AG04449 (cell line): ENCODE data around the gene NDRG3.

Experiments used
- CTCF ChIA-PET: fragments of 350-600 bp; formaldehyde crosslinking; extraction: SDS; loops from one replicate; lab custom pipeline; 2021; ENCODE audit warnings: antibody characterized with exemption; lab: Yijun Ruan, JAX
- POLR2A ChIA-PET: fragments of 400-600, 350-600 bp; formaldehyde crosslinking; extraction: SDS; loops from one replicate; lab custom pipeline; 2020; ENCODE audit warnings: antibody characterized with exemption, inconsistent platforms; lab: Yijun Ruan, JAX
- DNase-seq: peaks from one replicate; pipeline ENCODE4 v3.0.0-alpha.2; 2010; ENCODE audit warnings: low read depth, low spot score
- H3K4me3 ChIP-seq: 2 replicates; pipeline ENCODE4 v1.5.1; 2011; ENCODE audit warnings: low read depth, mild to moderate bottlenecking, control low read depth, low read length
- TF ChIP-seq, protein P1 (sequence below): IDR thresholded peaks from one replicate; pipeline ENCODE4 v1.5.1; 2011; ENCODE audit warnings: mild to moderate bottlenecking, moderate library complexity, low read length, control low read depth, inconsistent platforms; ENCODE audit not compliant: insufficient read depth; ENCODE audit errors: missing control alignments

Gene NDRG3

DNA sequence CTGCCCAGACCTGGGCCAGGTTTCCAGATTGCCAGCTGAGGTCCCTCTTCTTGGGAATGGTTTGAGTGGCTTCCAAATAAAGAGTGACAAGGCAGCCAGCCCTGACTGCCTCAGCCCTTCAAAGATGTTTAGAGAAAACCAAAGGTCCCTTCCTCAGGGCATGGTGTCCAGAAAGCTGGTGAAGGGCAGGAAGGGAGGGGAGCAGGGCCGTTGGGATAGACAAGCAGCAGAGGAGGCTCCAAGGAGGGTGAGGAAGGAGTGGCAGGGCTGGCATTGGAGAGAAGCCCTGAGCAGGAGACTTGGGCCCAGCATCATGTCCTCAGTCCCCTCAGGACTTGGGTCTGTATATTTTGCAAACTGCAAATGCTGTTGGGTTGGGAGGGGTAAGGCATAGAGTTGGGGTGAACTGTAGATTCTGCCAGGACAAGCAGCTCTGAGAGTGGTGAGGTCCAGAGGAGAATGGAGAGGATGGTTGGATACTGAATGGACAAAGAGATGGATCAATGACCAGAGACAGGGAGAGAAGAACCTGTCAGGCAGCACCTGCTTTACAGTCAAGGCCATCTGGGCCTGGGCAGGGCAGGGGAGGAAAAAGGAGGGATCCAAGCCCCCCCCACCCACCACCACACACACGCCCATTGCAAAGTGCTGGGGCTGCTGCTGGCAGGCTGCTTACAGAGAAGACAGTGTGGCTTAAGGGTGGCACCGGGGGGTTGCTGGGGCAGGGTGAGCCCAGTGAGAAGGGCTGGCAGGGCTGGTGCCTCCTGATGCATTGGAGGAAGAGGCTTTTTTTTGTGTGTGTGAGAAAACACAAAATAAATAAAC, 33.2 kb upstream of the NDRG3 start:
- ChIA-PET CTCF (interaction anchor here (1.6 kb wide), 1 partner anchor 108 kb away, joined by 3 read pairs; no protein-coding TSS in a partner anchor), POLR2A (no interaction called here)
- H3K4me3 ChIP-seq, result no peak overlapping the region
- TF ChIP-seq, protein P1, sequence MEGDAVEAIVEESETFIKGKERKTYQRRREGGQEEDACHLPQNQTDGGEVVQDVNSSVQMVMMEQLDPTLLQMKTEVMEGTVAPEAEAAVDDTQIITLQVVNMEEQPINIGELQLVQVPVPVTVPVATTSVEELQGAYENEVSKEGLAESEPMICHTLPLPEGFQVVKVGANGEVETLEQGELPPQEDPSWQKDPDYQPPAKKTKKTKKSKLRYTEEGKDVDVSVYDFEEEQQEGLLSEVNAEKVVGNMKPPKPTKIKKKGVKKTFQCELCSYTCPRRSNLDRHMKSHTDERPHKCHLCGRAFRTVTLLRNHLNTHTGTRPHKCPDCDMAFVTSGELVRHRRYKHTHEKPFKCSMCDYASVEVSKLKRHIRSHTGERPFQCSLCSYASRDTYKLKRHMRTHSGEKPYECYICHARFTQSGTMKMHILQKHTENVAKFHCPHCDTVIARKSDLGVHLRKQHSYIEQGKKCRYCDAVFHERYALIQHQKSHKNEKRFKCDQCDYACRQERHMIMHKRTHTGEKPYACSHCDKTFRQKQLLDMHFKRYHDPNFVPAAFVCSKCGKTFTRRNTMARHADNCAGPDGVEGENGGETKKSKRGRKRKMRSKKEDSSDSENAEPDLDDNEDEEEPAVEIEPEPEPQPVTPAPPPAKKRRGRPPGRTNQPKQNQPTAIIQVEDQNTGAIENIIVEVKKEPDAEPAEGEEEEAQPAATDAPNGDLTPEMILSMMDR, result no peak
- no peak for DNase-seq

DNA sequence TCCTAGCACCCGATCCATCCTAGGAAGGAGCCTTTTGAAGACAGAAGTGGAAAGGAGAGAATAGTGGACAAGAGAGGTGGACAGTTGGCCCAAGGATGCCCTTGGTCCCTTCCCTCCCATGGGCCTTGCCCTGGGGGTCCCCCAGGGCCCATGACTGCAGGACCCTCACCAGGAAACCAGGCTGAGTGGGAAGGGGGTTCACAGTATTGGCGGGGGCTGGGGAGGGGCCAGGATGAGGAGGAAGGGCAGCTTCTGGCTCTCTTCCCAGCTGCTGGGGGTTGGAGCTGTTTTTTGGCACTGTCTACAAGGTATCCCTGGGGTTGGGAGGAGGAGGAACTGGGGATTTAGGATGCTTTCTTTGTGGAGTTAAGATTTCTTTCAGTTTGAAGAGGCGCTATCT, 31.7 kb upstream of the NDRG3 start:
- TF ChIP-seq, protein P1, result no peak
- POLR2A ChIA-PET, result no interaction called here
- CTCF ChIA-PET, result interaction anchor here (1.6 kb wide), 1 partner anchor 31 kb away, joined by 5 read pairs; no protein-coding TSS in a partner anchor

DNA sequence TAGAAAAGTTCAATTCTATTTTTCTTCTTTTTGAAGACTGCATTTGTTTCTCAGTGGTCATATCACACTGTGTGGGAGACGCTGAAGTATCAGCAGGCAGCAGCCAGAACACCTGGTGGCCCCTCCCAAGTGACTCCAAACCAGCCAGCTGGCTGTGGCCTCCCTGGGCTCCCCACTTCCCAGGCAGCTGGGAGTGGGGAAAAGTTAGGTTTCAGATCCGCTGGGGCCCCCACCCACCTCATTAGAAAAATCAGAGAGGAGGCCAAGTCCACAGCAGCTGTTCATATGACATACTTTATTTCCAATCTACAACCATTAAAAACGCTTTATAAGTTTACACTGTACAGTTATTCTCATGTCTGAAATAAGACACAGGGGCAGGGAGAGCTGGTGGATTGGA, 31.3 kb upstream of the NDRG3 start:
- no peak for DNase-seq
- POLR2A ChIA-PET, result no interaction called here
- CTCF ChIA-PET, result interaction anchor here (1.6 kb wide), 1 partner anchor 31 kb away, joined by 5 read pairs; no protein-coding TSS in a partner anchor
- TF ChIP-seq, protein P1, result no peak
- H3K4me3 ChIP-seq, result no peak overlapping the region

More for the DNA sequence above, 31.7 kb upstream of the NDRG3 start:
- DNase-seq, result no peak
- no peak overlapping the region for H3K4me3 ChIP-seq

DNA sequence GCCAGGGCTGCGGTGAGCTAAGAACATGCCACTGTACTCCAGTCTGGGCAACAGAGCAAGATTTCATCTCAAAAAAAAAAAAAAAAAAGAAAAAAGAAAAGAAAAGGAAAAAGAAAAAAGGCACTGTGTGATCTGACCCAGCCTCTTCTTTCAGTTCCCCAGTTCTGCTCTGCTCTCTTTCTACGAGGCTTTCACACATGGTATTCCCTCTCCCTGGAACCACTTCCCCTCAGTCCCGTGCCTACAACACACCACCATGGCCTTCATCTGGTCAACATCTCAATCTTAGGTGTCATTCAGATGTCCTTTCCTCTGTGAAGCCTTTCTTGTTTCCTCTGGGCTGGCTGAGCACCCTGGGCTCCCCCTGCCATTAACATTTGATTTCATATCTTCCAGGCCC, 29.9 kb upstream of the NDRG3 start:
- no peak for DNase-seq
- POLR2A ChIA-PET, result no interaction called here
- no peak overlapping the region for H3K4me3 ChIP-seq
- CTCF ChIA-PET, result interaction anchor here (0.7 to 2.9 kb wide), 3 partner anchors 8 to 21 kb away, joined by 3 to 23 read pairs (median 4); no protein-coding TSS in a partner anchor
- TF ChIP-seq, protein P1, result no peak

DNA sequence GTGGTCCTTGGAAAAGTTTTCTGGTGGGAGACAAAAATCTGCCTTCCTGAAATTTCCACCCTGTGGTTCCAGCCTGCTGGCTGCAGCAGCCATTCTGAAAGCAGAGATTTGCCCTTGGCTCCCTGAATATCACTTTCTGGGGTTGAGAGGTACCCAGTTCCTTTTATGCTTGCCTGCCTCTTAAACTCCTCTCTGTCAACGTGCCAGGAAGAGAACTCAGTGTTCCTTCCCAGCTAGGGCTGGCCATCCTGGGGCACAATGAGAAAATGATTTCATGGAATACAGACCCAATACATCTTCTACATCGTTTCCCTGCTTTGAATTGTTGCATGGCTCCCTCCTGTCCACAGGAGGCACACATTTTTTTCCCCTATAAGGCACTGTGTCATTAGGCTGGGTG, 29.3 kb upstream of the NDRG3 start:
- POLR2A ChIA-PET, result interaction anchor here (0.5 kb wide), 1 partner anchor 10 kb away, joined by 3 read pairs; no protein-coding TSS in a partner anchor
- no peak overlapping the region for H3K4me3 ChIP-seq
- DNase-seq, result no peak
- TF ChIP-seq, protein P1, result no peak
- CTCF ChIA-PET, result interaction anchor here (0.7 to 3.0 kb wide), 12 partner anchors 9 to 111 kb away, joined by 3 to 23 read pairs (median 6); a partner anchor contains a TSS
